ENCODE measurements around the gene TAF3. TPM values are rescaled to one million over a fixed set of nuclear protein-coding genes. Genes with fewer than 3 reads are reported as not detected.

The TAF3 gene
- total and polyA plus RNA-seq, 4 donors = 3.4 to 7.0 (median 5.0) TPM

- Histone ChIP-seq H3K9ac (ENCODE audit: insufficient read depth in 1 of 2, low read length in 2 of 2) (no peak overlapping the region), H3K36me3 (ENCODE audit: control insufficient read depth in 4 of 4, insufficient read depth in 4 of 4, low read length in 4 of 4) (no peaks in the 10 kb centered on the region), H3K4me1 (ENCODE audit: control insufficient read depth in 5 of 5, insufficient read depth in 5 of 5, low read length in 5 of 5) (peaks cover 0 to 41% (median 7%) of the 10 kb centered on the region in 5 donors), H3K4me3 (no peak overlapping the region), H3K27ac (ENCODE audit: low read depth in 1 of 2, low read length in 1 of 2) (no peak overlapping the region), H3K9me3 (ENCODE audit: control insufficient read depth in 4 of 4, insufficient read depth in 3 of 4, low read length in 3 of 4) (peaks cover 0 to 6% (median 0%) of the 10 kb centered on the region in 4 donors), H3K27me3 (ENCODE audit: control insufficient read depth in 3 of 3, insufficient read depth in 3 of 3, low read length in 2 of 3) (peaks cover 15 to 65% (median 60%) of the 10 kb centered on the region in 3 donors)
- WGBS, 2 donors = 4 to 9% methylated on average over 27 to 29 of the region's 29 CpGs
- TF ChIP-seq CTCF (IDR thresholded peaks at IDR 0.05; ENCODE audit: control extremely low read depth, extremely low read depth) = no peak
- ATAC-seq (ENCODE audit: insufficient read depth, low FRiP score) (no peak), DNase-seq (peak in 2 of 3 donors; percentile 31 to 47)
These were observed 233.5 kb downstream of the TAF3 start for GRCh38 chr10:8051851-8052257.

GRCh38 chr10:8052341-8052955 lies 234.1 kb downstream of the TAF3 start:
- no peak for TF ChIP-seq CTCF (IDR thresholded peaks at IDR 0.05; ENCODE audit: control extremely low read depth, extremely low read depth)
- Histone ChIP-seq H3K9ac (ENCODE audit: insufficient read depth in 1 of 2, low read length in 2 of 2) (no peak overlapping the region), H3K4me1 (ENCODE audit: control insufficient read depth in 5 of 5, insufficient read depth in 5 of 5, low read length in 5 of 5) (peaks cover 0 to 41% (median 7%) of the 10 kb centered on the region in 5 donors), H3K4me3 (no peak overlapping the region), H3K9me3 (ENCODE audit: control insufficient read depth in 4 of 4, insufficient read depth in 3 of 4, low read length in 3 of 4) (peaks cover 0 to 5% (median 0%) of the 10 kb centered on the region in 4 donors), H3K27ac (ENCODE audit: low read depth in 1 of 2, low read length in 1 of 2) (no peak overlapping the region), H3K27me3 (ENCODE audit: control insufficient read depth in 3 of 3, insufficient read depth in 3 of 3, low read length in 2 of 3) (peaks cover 15 to 65% (median 60%) of the 10 kb centered on the region in 3 donors), H3K36me3 (ENCODE audit: control insufficient read depth in 4 of 4, insufficient read depth in 4 of 4, low read length in 4 of 4) (no peaks in the 10 kb centered on the region)
- DNase-seq = peak in 2 of 3 donors; percentile 49 to 51
- no peak for ATAC-seq (ENCODE audit: insufficient read depth, low FRiP score)
- 8 to 20% methylated on average over 31 to 32 of the region's 32 CpGs for WGBS, 2 donors

GRCh38 chr10:8052956-8053445 lies 234.7 kb downstream of the TAF3 start:
- peaks cover 15 to 65% (median 61%) of the 10 kb centered on the region in 3 donors for H3K27me3 ChIP-seq (ENCODE audit: control insufficient read depth in 3 of 3, insufficient read depth in 3 of 3, low read length in 2 of 3)
- no peak for ATAC-seq (ENCODE audit: insufficient read depth, low FRiP score)
- DNase-seq = no peak
- WGBS, 2 donors = 8 to 14% methylated on average over 16 to 17 of the region's 17 CpGs
- no peak overlapping the region for H3K27ac ChIP-seq (ENCODE audit: low read depth in 1 of 2, low read length in 1 of 2)
- peaks cover 0 to 41% (median 7%) of the 10 kb centered on the region in 5 donors for H3K4me1 ChIP-seq (ENCODE audit: control insufficient read depth in 5 of 5, insufficient read depth in 5 of 5, low read length in 5 of 5)
- TF ChIP-seq CTCF (IDR thresholded peaks at IDR 0.05; ENCODE audit: control extremely low read depth, extremely low read depth) = no peak
- H3K9ac ChIP-seq (ENCODE audit: insufficient read depth in 1 of 2, low read length in 2 of 2) = no peak overlapping the region
- H3K9me3 ChIP-seq (ENCODE audit: control insufficient read depth in 4 of 4, insufficient read depth in 3 of 4, low read length in 3 of 4) = peaks cover 0 to 3% (median 0%) of the 10 kb centered on the region in 4 donors
- no peaks in the 10 kb centered on the region for H3K36me3 ChIP-seq (ENCODE audit: control insufficient read depth in 4 of 4, insufficient read depth in 4 of 4, low read length in 4 of 4)
- H3K4me3 ChIP-seq = no peak overlapping the region
